HG03432 (cell line): ENCODE data around the gene TNFRSF21.
"Not testable (repeated sequence)": the region's sequence is repeated elsewhere in the genome, so short reads cannot be mapped to it uniquely, and the experiment has no call there.

Source experiments
- ATAC-seq: cut with Tn5 transposase; IDR thresholded peaks from one replicate; pipeline ENCODE4 v1.9.1; 2021; ENCODE audit warnings: mild to moderate bottlenecking, moderate library complexity; ENCODE audit not compliant: unreplicated experiment

The TNFRSF21 gene

DNA sequence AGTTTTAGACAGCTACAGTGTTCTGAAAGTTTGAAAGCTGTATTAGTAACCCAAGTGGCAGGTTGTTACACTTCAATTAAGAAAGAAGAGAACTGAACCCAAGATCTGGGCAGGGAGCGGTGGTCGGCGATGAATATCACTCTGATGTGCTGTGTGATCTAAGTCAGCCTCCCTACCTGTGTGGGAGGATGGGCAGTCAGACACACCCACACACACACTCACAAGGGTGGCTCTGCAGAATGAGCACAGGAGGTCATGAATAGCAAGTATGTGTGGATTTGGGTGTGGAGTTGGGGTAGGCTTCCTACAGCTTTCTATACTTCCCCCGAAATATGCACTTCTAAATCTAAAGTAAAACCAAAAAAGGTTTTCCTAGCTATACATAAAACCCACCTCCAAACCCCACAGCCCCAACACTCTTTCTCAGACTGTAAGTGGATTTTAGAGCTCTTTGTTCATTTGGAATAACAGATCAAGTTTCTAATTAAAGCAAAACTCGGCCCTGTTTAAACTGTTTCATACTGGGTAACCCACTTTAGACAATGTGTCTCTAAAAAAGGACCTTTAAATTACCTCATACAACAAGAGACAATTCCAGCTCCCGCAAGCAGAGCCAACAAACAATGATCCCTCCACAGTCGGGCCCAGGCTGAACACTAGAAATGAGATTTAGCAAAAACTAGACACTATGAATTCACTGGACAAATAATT, 19.4 kb downstream of the TNFRSF21 start:
- ATAC-seq: no peak

DNA sequence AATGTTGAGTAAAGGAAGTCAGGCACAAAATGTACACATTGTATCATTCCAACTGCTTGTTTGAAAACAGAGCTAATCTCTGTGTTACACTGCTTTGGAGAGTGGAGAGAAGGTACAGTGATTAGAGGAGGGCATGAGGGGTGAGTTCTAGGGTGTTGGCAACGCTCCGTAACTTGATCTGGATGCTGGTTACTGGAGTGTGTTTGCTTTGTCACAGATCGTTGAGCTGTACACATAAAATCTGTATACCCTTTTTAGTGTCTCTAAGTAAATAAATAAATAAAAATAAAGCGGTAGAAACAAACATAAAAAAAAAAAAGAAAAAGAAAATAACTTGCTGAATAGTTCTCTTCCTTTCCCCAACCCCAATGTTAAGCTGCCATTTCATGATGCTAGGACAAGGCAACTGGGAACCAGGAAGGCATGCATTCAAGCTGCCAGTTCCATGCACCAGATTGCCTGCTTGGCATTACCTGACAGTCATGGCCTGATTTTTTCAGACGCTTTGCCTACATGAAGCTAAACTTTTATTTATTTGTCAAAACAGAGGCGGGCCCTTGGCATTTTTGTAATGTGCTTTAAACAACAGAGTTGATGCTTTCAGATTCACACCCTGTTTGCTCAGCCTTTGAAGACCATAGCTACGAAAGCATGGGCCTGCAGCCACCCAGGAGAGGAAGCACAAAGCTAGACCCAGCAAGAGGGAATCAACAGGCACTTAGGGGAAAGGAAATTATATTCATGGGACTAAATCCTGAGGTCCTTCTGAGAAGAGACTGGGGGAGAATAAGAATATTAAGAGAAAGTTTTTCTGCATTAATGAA, 21.2 kb downstream of the TNFRSF21 start:
- no peak for ATAC-seq

DNA sequence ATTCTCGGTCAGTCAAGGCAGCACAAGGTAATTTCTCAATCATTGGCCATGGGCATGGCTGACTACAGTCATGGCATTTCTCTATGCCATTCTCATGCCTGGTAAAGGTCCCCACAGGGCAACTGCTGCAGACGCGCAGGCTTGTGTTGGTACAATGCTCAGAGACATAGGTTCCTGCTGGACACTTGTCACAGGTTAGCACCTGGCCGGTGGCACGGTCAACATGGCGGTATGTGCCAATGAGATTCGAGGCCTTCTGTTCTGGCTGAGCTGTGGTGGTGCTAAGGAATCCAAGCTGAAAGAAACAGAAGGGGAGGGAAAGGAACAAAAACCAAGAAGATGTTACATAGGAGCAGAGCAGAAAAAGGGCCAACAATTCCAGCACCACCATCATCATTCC, 23.4 kb downstream of the TNFRSF21 start:
- ATAC-seq: no peak

DNA sequence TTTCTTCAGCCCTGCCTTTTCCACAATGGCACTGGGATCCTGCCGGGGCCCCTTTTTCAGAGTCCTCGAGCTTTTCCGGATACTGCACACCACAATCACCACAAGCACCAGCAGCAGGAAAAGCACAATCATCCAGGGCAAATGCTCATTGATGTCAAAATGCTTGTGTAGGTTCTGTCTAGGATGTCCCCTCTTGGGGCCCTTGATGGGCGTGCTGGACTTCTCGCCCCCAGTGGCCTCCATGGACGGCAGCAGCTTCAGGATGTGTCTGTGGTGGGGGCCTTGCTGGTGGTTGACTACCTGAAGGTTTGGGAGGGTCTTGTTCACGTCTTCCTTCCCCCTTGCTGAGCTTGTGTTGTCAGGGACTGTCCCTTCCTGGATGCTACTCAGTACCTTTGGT, 25.7 kb downstream of the TNFRSF21 start:
- no peak for ATAC-seq

DNA sequence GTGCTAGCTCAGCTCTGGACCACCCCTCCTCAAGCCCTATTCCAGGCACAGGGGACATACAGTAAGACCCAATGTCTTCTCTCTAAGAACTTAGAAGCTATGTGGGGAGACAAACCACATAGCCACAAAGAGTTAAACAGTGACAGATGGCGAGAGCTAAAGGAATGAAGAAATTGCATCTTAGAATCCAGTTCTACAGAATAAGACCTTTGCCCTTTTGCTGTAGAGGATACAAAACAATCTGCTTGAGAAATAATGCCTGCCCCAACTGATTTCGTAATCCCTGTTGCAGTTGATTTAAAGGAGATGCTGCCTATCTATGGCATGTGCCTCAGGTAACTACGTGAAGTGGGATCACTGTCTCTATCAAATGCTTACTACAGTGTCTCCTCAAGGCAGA, 31.2 kb downstream of the TNFRSF21 start:
- peak; percentile 47 for ATAC-seq

DNA sequence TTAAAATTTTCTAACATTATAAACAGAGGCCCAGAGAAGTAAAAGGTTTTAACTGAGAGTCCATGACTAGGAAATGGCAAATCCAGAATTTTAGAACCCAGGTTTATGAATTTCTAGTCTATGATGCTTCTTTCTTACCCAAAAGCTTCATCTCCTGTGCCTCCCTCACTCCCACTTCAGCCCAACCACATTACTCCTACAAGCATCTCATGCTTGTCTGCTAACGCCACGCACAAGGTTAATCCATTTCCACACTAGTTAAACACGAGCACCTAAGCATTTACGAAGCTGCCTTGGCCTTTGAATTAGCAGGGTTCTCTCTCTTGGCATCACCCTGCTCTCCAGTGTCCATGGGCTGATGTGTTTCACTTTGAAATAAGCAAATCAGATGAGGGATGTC, 32.0 kb downstream of the TNFRSF21 start:
- no peak for ATAC-seq

DNA sequence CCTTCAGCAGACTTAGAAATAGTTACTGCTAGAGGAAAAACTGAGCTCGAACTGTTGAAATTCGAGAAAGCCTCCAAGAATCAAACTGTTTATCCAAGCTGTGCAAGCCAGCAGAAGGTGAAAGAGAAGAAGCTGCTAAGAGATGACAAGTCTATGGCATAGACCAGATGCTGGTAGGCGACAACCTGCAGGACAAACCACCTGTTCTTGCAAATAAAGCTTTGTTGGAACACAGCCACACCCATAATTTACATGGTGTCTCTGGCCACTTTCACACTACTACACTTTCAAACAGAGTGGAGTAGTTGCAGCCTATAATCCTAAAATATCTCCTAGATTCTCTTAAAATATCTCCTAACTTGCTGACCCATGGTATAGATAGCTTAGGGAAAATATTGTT, 33.3 kb downstream of the TNFRSF21 start:
- ATAC-seq: no peak

DNA sequence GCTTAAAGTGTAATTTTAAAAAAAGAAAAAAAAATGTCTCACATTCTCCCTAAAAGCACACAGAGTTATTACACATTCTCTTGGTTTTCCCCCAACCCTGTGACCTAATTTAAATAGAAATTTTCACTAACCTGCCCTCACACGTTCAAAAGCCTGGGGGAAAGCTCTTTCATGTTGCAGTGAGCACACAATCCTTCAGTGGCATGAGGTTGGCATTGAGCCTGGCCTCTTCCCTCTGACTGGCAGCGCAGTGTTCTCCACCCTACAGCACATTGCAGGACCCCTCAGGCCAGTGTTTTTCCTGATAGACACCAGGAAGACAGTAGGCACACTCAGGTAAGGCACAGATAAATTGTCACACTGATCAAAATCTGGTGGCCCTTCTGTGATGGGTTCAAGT, 34.1 kb downstream of the TNFRSF21 start:
- ATAC-seq: no peak

DNA sequence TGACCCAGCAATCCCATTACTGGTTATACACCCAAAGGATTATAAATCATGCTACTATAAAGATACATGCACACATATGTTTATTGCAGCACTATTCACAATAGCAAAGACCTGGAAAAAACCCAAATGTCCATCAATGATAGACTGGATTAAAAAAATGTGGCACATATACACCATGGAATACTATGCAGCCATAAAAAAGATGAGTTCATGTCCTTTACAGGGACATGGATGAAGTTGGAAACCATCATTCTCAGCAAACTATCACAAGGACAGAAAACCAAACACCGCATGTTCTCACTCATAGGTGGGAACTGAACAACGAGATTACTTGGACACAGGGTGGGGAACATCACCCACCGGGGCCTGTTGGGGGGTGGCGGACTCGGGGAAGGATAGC, 34.6 kb downstream of the TNFRSF21 start:
- ATAC-seq: not testable (repeated sequence)

DNA sequence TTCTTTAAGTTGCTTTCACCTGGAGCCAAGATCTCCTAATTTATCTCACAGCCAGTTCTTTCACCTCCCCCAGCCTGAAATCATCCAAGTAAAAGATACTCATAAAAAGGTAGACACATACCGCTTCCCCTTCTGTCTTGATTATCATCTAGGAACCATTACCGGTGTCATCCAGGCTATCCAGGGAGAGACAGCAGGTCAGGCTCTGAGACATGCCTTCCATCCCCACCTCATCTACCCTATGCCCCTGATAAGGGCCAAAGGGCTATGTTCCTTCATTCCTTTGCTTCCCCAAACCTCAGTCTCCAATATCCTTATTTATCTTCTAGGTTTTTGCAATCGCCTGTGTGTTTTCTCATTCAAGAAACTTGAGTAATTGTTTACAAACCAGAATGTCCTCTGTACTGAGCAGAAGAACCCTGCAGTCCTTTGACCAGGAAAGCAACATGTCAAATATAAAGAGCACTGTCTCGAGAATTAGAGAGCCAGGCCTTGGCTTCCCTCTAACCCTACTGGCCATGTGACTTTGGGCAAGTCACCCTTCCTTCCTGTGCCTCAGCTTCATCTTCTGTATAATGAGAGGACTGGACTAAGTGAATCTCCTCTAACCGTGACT, 41.0 kb downstream of the TNFRSF21 start:
- ATAC-seq: no peak

DNA sequence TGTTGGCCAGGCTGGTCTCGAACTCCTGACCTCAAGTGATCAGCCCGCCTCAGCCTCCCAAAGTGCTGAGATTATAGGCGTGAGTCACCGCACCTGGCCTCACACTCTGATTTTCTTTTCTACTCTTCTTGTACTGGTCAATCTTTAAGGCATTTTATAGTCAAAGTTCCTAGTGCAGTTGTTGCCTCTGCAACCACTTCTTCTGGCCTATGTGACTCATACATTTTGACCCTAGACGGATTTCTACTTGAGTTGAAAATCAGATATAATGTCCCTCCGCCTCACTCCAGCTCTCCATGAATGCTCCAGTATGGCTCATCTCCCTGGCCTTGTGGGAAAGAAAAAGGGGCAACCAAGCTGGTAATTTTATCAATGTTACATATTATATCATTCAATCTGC, 42.4 kb downstream of the TNFRSF21 start:
- no peak for ATAC-seq

DNA sequence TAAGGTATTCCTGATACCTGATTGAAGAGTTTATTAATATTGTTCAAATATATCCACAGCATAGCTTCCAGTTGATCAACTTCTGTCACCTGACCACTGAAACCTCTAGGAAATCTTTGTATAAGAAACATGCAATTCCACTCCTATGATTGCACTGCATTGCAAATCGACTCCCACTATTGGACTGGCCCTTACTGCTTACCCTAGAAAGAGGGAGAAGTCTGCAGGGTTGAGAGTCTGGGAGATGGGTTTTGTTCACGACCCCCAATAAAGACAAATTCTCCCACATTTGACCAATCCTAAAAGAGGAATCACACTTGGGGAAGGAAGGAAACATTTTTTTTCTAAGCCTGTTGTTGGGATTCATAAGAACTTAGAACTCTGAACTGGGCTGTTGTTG, 43.7 kb downstream of the TNFRSF21 start:
- ATAC-seq: no peak

DNA sequence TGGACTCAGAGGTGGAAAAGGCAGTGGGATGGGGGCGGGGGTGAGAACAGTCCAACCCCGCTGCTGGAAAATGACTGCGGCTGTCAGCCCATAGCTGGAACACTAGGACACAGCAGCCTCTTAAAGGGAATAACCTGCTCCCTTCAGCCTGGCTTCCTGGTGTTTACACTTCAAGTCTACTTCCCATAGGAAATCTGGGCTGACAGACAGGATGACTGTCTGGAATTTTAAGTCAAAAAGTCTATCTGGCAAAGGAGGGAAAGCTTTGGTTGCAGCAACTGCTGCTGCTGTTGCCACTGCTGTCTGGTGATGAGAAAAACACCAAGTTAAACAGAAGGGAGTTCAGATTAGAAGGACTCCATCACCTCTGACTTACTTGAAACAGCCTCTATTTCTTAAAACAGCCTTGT, 44.9 kb downstream of the TNFRSF21 start:
- no peak for ATAC-seq

DNA sequence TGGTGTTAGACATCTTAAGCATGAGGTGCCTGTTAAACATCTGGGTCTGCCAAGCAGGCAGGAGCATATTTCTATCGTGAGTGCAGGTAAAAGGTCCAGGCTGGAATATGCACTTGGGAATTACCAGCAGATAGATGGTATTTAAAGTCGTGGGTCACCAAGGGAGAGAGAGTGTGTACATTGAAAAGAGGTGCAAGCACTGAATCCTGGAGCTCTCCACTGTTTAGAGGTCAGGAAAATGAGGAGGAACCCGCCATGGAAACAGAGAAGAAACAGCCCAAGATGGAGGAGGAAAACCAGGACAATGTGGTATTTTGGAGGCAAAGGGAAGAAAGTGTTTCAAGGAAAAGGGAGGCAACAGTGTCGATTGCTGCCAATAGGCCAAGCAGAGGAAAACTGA, 46.4 kb downstream of the TNFRSF21 start:
- no peak for ATAC-seq

DNA sequence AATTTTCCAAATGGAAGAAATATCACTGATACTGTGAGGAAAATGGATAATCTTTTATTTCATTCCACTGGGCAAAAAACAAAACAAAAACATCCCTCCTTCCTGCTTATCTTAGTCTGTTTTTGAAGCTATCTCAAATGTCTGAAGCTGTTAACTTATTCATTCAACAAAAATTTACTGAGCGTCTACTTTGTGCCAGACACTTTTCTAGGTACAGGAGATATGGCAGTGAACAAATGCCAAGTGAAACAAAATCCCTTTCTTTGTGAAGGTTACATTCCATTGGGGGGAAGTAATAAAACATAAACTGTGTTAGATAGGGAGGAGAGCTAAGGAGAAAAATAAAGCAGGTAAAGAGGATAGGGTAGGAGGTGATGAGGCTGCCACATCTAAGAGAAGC, 47.5 kb downstream of the TNFRSF21 start:
- ATAC-seq: no peak

DNA sequence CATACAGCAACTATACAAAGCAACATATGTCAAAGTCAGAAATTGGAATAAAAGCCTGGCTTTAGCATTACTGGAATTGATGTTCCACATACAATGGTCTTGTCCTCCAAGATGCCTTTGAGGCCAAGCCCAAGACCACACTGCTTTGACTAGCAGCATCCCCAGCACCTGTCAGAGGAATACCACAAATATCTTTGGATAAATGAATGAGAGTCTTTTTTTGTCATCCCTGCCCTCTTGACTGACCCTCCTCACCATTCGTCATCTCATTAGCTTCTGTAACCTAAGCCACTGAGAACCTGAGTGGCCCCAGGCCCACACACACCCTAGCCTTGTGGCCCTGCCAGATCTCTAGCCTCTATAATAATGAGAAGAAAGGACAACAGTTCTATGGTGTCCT, 48.5 kb downstream of the TNFRSF21 start:
- no peak for ATAC-seq

DNA sequence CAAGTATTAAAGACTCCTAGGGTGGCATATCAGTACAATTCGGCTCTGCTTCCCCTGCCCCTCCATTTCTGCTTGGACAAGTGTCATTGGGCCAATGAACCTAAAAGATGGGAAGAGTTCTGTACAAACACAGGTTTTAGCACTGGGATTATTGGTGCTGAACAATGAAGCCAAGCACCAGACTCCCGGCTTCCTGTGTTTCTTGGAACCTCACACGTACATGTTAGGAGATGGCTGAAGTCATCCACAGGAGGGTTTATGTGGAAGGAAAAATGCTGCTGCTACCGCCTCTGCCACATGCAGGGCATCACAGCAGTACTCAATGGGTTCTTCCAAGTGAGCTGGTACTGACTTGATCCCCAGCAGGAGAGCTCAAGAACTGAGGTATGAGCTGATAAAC, 49.7 kb downstream of the TNFRSF21 start:
- no peak for ATAC-seq

DNA sequence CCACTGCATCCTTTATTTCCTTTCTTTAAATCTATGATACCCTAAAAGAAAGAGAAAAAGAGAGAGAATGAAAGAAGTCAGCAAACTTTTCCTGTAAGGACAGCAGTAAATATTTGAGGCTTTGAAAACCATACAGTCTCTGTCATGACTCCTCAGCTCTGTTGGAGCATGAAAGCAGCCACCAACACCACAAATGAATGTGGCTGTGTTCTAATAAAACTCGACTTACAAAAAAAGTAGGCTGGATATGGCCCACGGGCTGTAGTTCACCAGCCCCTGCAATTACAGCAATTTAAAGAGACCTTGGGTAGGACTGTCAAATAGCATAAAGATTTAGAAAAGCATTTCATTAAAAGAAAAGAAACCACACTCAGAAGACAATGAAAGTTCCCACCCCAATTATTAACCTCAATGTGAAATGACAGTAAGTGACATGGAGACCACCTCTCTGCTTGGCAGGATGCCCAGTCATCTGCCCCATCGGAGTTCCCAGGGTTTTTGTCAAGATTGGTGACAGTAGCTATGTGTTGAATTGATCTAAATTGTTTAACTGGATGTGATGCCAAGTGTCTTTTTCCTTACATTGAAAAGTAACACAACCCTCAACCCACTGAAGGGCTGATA, 50.9 kb downstream of the TNFRSF21 start:
- ATAC-seq: no peak

DNA sequence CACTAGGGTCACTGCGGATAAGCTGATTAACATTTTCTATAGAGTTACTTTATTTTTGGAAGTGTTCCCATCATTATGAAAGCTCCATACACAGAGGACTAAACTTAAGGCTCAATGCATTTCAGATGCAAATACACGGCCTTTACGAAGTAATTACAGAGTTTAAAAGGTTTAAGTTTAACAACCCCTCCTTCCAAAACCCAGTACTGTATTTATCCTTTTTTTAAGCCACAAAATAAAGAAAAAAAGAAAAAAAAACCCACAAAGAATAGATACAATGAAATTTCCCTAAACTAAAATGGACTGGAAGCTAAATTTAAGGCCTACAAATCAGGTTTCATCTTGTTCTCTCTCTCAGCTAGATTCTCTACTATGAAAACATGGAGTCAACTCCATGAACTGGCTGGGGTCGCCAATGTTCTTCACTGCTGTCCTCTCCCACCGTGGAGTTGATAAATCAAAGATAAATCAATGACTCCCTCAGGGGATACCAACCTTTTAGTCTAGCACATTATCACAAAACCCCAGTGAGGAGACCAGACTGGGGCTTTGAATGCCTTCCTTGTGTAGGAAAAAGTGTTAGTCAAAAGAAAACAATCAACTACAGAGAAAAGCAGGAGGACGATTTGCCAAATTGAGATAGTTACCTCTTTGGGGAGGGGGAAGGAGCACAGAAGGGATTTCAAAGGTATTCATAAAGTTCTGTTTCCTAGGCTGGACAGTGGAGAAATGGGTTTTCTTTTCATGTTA, 52.5 kb downstream of the TNFRSF21 start:
- ATAC-seq: no peak

DNA sequence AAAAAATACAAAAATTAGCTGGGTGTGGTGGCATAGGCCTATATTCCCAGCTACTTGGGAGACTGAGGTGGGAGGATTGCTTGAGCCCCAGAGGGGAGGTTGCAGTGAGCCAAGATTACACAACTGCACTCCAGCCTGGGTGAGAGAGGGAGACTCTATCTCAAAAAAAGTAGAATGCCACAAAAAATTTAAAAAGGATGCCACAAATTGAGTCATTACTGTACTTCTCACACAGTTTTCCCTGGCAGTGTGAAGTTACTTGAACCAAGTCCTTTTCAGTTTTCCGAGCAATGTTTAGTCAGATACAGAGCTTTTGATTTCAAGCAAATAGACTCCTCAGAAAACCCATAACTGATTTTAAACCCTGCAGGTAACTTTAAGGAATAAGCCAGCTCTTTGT, 53.3 kb downstream of the TNFRSF21 start:
- ATAC-seq: no peak

DNA sequence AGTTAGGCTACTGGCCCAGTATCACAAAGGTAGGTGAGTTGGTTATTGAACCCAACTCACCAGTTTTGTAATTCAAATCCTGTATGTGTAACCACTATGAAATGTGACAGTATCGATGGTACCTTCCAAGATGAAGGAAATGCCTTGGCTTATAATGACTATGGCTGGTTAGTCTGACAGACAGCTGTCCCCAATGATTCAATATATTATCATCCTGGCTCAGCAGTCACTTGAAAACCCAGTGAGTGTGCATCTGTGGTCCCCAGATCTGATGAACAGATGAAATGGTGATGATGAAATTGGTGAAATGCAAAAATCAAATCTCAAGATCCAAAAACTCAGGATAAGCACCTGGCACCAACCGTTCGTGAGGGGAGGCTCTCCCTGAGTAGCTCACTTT, 54.8 kb downstream of the TNFRSF21 start:
- ATAC-seq: no peak
